ENCODE data around the gene ECHS1.
A peak's percentile ranks its signal among the peaks of the same experiment; 100 is the strongest.
"Not testable (repeated sequence)": the region's sequence is repeated elsewhere in the genome, so short reads cannot be mapped to it uniquely, and the experiment has no call there.

ECHS1 gene

DNA sequence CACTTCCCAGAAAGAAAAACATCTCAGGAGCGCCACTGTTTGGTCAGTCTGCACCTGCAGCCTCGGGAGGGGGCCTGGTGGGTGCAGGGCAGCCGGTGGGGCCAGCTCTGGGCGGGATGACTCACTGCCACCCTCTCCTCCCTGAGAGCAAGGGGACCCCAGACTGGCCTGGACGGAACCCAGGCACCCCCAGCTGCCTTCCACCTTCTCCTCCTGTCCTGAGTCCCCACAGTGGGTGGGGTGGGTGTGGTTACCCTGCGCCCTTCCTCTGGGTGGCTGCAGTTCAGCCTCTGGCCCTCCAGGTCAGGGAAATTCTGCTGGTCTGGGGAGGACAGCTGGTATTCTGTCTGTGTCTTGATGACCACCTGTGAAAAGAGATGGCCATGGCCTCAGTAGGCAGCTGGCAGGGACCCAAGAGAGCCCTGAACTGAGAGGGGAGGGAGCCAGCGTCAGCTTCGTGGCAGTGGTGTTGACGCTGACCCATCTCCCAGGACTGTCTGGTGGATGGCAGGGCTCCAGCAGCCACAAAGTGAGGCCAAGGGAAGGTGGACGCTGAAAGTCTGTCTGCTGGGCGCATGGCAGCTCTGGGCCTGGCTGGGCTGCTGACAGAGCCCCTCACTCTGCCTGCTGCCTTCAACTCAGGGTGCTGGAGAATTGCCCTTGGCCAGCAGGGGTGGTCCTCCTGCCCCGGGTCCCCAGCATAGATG is 45.4 kb downstream of the ECHS1 start:
- no peak overlapping the region for H3K27ac ChIP-seq
- TF ChIP-seq, protein P1, sequence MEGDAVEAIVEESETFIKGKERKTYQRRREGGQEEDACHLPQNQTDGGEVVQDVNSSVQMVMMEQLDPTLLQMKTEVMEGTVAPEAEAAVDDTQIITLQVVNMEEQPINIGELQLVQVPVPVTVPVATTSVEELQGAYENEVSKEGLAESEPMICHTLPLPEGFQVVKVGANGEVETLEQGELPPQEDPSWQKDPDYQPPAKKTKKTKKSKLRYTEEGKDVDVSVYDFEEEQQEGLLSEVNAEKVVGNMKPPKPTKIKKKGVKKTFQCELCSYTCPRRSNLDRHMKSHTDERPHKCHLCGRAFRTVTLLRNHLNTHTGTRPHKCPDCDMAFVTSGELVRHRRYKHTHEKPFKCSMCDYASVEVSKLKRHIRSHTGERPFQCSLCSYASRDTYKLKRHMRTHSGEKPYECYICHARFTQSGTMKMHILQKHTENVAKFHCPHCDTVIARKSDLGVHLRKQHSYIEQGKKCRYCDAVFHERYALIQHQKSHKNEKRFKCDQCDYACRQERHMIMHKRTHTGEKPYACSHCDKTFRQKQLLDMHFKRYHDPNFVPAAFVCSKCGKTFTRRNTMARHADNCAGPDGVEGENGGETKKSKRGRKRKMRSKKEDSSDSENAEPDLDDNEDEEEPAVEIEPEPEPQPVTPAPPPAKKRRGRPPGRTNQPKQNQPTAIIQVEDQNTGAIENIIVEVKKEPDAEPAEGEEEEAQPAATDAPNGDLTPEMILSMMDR (IDR thresholded peaks at IDR 0.05) = no peak
- TF ChIP-seq ZFX (IDR thresholded peaks at IDR 0.05; ENCODE audit: borderline replicate concordance) = no peak

DNA sequence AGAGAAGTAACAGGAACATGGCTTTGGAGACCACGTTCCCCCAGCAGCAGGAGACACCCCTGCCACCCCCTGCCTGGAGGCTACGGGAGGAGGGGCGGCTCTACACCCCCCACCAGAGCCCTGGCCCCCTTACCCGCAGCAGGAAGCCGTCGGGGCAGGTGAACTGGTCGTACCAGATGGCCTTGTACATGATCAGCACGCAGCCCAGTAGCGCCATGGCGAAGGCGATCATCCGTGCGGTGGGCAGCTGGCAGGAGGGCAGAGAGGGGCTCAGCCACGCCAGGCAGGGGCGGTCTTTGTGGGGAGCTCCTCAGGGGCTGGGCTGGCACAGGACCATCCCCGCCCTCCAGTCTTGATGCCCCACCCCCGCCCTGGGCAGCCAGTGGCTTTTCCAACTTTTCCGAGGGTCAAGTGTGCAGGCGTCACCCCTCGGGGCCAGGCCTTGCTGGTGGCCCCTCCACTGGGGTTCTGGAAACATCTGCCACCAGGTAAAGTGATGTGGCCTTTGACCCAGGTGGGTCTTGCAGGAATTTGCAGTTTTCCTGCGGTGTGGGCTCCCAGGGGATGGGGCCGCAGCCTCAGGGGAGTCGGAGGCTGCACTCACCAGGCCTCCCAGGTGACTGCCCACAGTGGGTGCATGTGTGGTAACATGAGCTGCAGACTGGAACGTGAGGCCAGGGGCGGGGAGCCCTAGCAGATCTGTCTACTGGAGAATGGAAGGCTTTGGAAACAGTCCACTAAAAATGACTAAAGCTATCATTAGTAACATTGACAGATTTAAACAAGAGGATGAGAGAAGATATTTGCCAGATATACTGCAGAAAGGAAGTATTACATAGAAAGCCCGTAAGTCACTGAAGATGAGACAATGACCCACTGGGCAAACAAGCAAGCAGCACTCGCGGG is 46.2 kb downstream of the ECHS1 start:
- TF ChIP-seq ZFX (IDR thresholded peaks at IDR 0.05; ENCODE audit: borderline replicate concordance) = no peak
- TF ChIP-seq, protein P1 (IDR thresholded peaks at IDR 0.05) = no peak
- H3K27ac ChIP-seq = no peak overlapping the region

DNA sequence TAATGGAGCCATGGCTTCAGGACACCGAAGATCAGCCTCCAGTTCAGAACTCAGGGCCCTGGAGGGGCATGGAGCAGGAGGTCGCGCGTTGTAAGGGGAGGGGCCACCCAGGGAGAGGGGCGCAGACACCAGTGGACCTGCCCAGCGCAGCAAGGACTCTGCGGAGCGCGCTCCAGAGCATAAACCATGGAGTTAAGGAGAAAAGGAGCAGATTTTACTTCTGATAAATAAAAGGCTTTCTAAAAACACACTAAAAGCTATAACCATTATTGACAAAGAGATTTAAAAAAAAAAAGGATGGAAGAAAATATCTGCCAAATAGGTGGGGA is 47.0 kb downstream of the ECHS1 start:
- peak overlapping the region; percentile 78; the same call in 1 of the 2 replicates for H3K27ac ChIP-seq
- TF ChIP-seq ZFX (IDR thresholded peaks at IDR 0.05; ENCODE audit: borderline replicate concordance) = no peak
- TF ChIP-seq, protein P1 (IDR thresholded peaks at IDR 0.05) = no peak

DNA sequence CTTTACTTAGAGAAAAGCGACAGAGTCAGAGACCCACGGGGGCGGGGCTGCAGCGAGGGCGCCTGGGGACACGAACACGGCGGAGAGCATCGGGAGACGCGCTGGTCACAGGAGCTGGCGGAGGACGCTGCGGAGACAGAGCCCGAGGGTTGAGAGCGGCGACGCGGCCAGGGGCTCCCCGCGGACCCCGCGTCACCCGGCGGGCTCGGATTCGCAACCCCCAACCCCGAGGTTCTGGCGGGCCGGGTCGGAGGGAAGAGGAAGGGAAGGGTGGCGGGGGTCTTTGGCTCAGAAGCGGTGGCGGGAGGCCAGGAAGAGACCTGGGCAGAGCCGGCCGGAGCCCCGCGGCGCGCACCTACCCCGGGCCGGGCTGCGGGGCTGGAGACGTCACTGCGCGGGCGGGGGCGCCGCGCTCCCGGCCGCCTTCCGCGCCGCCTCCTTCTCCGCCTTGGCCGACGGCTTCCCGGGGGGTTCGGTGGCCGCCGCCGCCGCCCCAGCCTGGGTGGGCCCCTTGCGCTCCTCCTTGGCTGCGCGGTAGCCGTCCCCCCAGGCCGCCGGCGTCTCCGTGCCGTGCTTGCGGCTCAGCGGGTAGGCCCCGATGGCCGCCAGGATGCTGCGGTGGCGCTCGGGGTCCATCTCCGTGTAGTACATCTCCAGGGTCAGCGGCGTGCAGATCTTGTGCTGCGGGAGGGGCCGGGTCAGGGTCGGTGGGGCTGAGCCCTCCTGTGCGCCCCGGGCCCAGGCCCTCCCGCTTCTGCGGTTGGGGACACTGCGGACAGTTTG is 47.5 kb downstream of the ECHS1 start:
- TF ChIP-seq ZFX (IDR thresholded peaks at IDR 0.05; ENCODE audit: borderline replicate concordance) = no peak
- TF ChIP-seq, protein P1 (IDR thresholded peaks at IDR 0.05) = no peak

DNA sequence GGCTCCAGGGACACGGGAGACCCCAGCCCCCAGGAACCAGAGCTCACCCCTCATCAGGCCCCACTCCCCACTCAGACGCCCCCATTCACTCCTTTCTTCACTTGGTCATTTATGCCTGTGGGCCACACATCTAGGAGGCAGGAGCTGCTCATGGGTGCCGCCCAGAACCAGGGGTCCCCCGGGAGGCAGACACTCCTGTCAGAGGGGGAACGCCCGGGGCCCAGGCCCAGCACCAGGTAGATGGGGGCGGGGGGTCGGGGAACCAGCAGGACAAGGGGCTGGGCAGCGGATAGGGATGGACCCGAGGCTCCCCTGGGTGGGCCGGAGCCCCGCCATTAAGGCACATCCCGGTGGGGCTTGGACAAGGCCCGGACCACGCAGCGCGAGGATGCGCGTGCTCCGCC is 48.3 kb downstream of the ECHS1 start:
- H3K27ac ChIP-seq = peak overlapping the region; percentile 78
- TF ChIP-seq, protein P1 (IDR thresholded peaks at IDR 0.05) = no peak
- no peak for TF ChIP-seq ZFX (IDR thresholded peaks at IDR 0.05; ENCODE audit: borderline replicate concordance)

More for the DNA sequence above, 47.5 kb downstream of the ECHS1 start:
- H3K27ac ChIP-seq = peak overlapping the region; percentile 78

DNA sequence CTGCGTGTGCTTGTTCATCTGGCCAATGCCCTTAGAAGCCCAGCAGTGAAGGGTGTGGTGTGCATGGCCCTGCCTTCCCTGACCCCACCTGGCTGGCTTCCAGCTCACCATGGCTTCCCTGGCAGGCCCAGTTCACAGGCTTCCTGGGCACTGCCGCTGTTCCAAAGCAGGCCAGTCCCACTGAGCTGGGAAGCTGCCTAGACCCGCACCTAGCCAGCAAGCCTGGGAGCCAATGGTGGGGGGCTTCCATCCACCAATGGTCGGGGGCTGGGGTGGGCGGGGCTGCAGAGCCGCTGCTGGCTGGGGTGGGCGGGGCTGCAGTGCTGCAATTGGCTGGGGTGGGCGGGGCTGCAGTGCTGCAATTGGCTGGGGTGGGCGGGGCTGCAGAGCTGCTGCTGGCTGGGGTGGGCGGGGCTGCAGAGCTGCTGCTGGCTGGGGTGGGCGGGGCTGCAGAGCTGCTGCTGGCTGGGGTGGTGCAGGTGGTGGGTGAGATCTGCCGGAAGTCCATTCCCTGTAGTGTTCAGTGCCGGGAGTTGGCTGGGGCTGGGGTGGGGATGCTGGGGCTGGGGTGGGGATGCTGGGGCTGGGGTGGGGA is 48.9 kb downstream of the ECHS1 start:
- peak overlapping the region; percentile 78 for H3K27ac ChIP-seq
- TF ChIP-seq, protein P1 (IDR thresholded peaks at IDR 0.05) = no peak
- no peak for TF ChIP-seq ZFX (IDR thresholded peaks at IDR 0.05; ENCODE audit: borderline replicate concordance)

DNA sequence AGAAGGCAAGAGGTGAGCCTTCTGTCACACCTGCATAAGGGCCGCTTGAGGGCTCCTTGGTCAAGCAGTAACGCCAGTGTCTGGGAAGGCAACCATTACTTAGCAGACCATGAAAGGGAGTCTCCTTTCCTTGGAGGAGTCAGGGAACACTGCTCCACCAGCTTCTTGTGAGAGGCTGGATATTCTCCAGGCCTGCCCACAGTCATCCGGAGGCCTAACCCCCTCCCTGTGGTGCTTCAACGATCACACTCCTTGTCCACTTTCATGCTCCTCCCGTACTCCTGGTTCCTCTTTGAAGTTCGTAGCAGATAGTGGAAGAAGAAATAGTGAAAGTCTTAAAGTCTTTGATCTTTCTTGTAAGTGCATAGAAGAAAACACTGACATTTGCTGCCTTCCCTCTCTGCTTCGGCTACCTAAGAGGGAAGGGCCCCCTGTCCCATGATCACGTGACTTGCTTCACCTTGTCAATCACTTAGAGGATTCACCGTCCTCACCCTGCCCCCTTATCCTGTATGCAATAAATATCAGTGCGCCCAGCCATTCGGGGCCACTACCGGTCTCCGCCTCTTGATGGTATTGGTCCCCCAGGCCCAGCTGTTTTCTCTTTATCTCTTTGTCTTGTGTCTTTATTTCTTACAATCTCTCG is 51.0 kb downstream of the ECHS1 start:
- H3K27ac ChIP-seq = not testable (repeated sequence)

DNA sequence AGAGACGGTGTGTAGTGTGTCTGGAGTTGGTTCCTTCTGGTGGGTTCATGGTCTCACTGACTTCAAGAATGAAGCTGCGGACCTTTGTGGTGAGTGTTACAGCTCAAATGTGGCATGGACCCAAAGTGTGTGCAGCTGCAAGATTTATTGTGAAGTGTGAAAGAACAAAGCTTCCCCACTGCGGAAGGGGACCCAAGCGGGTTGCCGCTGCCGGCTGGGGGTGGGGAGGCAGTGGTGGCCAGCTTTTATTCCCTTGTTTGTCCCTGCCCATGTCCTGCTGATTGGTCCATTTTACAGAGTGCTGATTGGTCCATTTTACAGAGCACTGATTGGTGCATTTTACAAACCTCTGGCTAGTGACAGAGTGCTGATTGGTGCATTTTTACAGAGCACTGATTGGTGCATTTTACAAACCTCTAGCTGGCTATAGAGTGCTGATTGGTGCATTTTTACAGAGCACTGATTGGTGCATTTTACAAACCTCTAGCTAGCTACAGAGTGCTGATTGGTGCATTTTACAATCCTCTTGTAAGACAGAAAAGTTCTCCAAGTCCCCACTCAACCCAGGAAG is 52.2 kb downstream of the ECHS1 start:
- H3K27ac ChIP-seq = not testable (repeated sequence)

Data from 22Rv1 (cell line).